ENCODE results near the gene TMEM126B. TPM values are rescaled to one million over a fixed set of nuclear protein-coding genes. Genes with fewer than 3 reads are reported as not detected.
A peak's percentile ranks its signal among the peaks of the same experiment; 100 is the strongest.
"Not testable (repeated sequence)": the region's sequence is repeated elsewhere in the genome, so short reads cannot be mapped to it uniquely, and the experiment has no call there.

The TMEM126B gene
- total RNA-seq, 2 experiments from 2014 or later = 51.6 to 61.2 TPM

DNA sequence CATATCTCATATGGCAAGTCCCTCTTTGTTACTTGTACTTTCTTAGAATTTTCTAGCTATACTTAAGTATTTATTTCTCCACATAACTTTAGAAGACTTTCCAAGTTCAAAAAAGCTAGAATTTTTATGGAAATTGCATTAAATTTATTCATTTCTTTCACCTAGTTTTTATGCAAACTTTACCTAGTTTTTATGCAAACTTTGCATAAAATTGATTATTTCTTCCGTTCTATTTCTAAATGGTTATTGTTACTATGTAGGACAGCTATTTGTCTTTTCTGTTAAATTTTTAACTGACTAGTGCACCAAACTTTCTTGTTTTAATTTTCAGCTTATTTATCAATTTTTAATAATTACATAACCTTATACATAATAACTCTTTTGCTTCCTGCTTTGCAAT lies 39.8 kb downstream of the TMEM126B start:
- Mint-ChIP-seq H3K36me3 (ENCODE audit: low read depth) (peaks cover 12% of the 10 kb centered on the region), H3K9me3 (no peaks in the 10 kb centered on the region), H3K4me3 (no peak overlapping the region), H3K27ac (no peak overlapping the region), H3K27me3 (no peaks in the 10 kb centered on the region), H3K4me1 (ENCODE audit: low read depth) (peaks cover 8% of the 10 kb centered on the region)
- intact Hi-C loops (cut with micrococcal nuclease) = loop anchor here (10.0 kb wide), 2 partner anchors 87 to 157 kb away; no protein-coding TSS in a partner anchor
- no peak for DNase-seq
- ATAC-seq = no peak
- TF ChIP-seq, protein P1, sequence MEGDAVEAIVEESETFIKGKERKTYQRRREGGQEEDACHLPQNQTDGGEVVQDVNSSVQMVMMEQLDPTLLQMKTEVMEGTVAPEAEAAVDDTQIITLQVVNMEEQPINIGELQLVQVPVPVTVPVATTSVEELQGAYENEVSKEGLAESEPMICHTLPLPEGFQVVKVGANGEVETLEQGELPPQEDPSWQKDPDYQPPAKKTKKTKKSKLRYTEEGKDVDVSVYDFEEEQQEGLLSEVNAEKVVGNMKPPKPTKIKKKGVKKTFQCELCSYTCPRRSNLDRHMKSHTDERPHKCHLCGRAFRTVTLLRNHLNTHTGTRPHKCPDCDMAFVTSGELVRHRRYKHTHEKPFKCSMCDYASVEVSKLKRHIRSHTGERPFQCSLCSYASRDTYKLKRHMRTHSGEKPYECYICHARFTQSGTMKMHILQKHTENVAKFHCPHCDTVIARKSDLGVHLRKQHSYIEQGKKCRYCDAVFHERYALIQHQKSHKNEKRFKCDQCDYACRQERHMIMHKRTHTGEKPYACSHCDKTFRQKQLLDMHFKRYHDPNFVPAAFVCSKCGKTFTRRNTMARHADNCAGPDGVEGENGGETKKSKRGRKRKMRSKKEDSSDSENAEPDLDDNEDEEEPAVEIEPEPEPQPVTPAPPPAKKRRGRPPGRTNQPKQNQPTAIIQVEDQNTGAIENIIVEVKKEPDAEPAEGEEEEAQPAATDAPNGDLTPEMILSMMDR (IDR thresholded peaks at IDR 0.05) = no peak
- ChIA-PET POLR2A (interaction anchor here (1.4 kb wide), 2 partner anchors 20 to 186 kb away, joined by 4 read pairs; partner anchors contain the start of gene TMEM126A), CTCF (interaction anchor here (1.0 kb wide), 2 partner anchors 141 to 187 kb away, joined by 3 read pairs; partner anchors contain the start of gene CCDC83)

DNA sequence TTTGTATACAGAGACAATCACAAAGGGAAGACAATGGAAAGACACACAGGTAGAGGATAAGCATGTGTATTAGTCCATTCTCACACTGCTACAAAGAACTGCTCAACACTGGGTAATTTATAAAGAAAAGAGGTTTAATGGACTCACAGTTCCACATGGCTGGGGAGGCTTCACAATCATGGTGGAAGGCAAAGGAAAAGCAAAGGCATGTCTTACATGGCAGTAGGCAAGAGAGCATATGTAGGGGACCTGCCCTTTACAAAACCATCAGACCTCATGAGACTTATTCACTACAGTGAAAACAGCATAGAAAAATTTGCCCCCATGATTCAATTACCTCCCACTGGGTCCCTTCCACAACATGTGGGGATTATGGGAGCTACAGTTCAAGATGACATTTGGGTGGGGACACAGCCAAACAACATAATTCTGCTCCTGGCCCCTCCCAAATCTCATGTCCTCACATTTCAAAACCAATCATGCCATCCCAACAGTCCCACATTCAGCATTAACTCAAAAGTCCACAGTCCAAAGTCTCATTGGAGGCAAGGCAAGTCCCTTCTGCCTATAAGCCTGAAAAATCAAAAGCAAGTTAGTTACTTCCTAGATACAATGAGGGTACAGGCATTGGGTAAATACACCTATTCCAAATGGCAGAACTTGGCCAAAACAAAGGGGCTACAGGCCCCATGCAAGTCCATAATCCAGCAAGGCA lies 42.7 kb downstream of the TMEM126B start:
- intact Hi-C loops (cut with micrococcal nuclease); H3K4me3 Mint-ChIP-seq; H3K36me3 Mint-ChIP-seq (ENCODE audit: low read depth); H3K9me3 Mint-ChIP-seq; DNase-seq; H3K4me1 Mint-ChIP-seq (ENCODE audit: low read depth); H3K27ac Mint-ChIP-seq; H3K27me3 Mint-ChIP-seq; ATAC-seq: not testable (repeated sequence)
- POLR2A ChIA-PET = interaction anchor here (0.6 kb wide), 1 partner anchor 790 kb away, joined by 3 read pairs; no protein-coding TSS in a partner anchor
- CTCF ChIA-PET = interaction anchor here (0.6 to 1.6 kb wide), 2 partner anchors 10 to 62 kb away, joined by 4 to 5 read pairs; no protein-coding TSS in a partner anchor

DNA sequence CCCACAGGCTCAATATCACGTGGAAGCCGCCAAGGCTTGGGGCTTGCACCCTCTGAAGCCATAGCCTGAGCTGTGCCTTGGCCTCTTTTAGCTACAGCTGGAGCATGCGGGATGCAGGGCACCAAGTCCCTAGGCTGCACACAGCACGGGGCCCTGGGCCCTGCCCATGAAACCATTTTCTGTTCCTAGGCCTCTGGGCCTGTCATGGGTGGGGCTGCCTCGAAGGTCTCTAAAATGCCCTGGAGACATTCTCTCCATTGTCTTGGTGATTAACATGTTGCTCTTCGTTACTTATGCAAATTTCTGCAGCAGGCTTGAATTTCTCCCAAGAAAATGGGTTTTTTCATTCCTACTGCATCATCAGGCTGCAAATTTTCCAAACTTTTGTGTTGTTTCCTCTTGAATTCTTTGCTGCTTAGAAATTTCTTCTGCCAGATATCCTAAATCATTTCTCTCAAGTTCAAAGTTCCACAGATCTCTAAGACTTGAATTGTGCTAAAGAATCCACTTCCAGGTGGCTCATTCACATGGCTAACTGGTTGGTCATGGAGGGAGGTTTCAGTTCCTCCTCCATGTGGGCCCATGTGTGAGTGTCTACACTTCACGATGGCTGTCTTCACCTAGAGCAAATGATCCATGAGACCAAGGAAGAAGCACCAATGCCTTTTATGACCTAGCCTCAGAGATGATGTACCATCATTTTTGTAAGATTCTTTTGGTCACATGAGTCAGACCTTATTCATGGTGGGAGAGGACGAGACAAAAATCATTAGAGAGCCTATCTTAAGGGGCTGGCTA lies 43.9 kb downstream of the TMEM126B start:
- ATAC-seq = no peak

DNA sequence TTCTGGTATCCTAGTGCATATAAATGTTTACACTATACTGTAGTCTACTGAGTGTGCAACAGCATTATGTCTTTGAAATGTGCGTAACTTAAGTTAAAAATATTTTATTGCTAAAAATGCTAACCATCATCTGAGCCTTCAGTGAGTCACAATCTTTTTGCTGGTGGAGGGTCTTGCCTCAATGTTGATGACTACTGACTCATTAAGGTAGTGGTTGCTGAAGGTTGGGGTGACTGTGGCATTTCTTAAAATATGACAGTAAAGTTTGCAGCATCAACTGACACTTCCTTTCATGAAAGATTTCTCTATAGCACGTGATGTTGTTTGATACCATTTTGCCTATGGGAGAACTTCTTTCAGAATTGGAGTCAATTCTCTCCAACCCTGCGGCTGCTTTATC lies 45.0 kb downstream of the TMEM126B start:
- ChIA-PET CTCF (no interaction called here), POLR2A (interaction anchor here (0.9 kb wide), 1 partner anchor 9 kb away, joined by 3 read pairs; the partner anchor contains the start of gene CREBZF)
- H3K4me1 Mint-ChIP-seq (ENCODE audit: low read depth) = no peaks in the 10 kb centered on the region
- H3K36me3 Mint-ChIP-seq (ENCODE audit: low read depth) = no peaks in the 10 kb centered on the region
- H3K4me3 Mint-ChIP-seq = no peak overlapping the region
- intact Hi-C loops (cut with micrococcal nuclease) = no loop called here
- TF ChIP-seq, protein P1 (IDR thresholded peaks at IDR 0.05) = no peak
- peak; percentile 43 for DNase-seq
- ATAC-seq = peak; percentile 67
- H3K27me3 Mint-ChIP-seq = peaks cover 2% of the 10 kb centered on the region
- no peaks in the 10 kb centered on the region for H3K9me3 Mint-ChIP-seq
- H3K27ac Mint-ChIP-seq = no peak overlapping the region

More for the DNA sequence above, 43.9 kb downstream of the TMEM126B start:
- Mint-ChIP-seq H3K4me1 (ENCODE audit: low read depth) (no peaks in the 10 kb centered on the region), H3K27me3 (peaks cover 2% of the 10 kb centered on the region), H3K36me3 (ENCODE audit: low read depth) (no peaks in the 10 kb centered on the region), H3K9me3 (no peaks in the 10 kb centered on the region), H3K4me3 (no peak overlapping the region), H3K27ac (no peak overlapping the region)
- TF ChIP-seq, protein P1 (IDR thresholded peaks at IDR 0.05) = no peak
- DNase-seq = no peak
- intact Hi-C loops (cut with micrococcal nuclease) = no loop called here
- CTCF ChIA-PET = no interaction called here
- POLR2A ChIA-PET = interaction anchor here (0.6 kb wide), 1 partner anchor 8 kb away, joined by 3 read pairs; no protein-coding TSS in a partner anchor

DNA sequence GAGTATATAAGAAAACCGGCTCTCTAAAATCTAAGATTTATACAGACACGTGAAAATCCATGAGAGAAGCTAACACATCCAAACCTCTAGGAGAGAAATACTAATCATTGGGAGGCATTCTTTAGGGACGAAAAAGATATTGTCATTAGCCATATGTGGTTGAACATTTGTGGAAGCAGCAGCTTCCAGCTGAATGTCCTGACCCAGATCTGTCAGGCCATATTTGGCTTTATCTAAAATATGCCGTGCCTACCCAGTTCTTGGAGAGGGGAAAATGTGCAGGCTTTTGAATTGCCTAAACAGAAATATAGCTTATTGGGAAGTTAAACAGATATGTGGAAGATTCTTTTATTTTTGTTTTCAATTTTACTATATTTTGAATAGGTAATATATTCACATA lies 51.2 kb downstream of the TMEM126B start:
- ChIA-PET CTCF (interaction anchor here (0.9 to 1.8 kb wide), 5 partner anchors 10 to 175 kb away, joined by 3 to 7 read pairs (median 5); partner anchors contain the start of gene CCDC83), POLR2A (interaction anchor here (1.0 to 2.0 kb wide), 3 partner anchors 10 to 147 kb away, joined by 3 to 5 read pairs (median 4); partner anchors contain the start of gene TMEM126A)
- Mint-ChIP-seq H3K27ac (no peak overlapping the region), H3K4me1 (ENCODE audit: low read depth) (peaks cover 11% of the 10 kb centered on the region), H3K27me3 (no peaks in the 10 kb centered on the region), H3K9me3 (no peaks in the 10 kb centered on the region), H3K36me3 (ENCODE audit: low read depth) (no peaks in the 10 kb centered on the region), H3K4me3 (no peak overlapping the region)
- intact Hi-C loops (cut with micrococcal nuclease) = no loop called here
- DNase-seq (no peak), ATAC-seq (no peak)
- TF ChIP-seq, protein P1 (IDR thresholded peaks at IDR 0.05) = no peak
